HepG2 (cell line): ENCODE measurements around the gene CTRB2. TPM values are rescaled to one million over a fixed set of nuclear protein-coding genes. Genes with fewer than 3 reads are reported as not detected.

Experiments
- MYPOP ChIP-seq: sonication (generic); formaldehyde crosslinking; IDR thresholded peaks from 2 replicates; pipeline ENCODE4 v1.8.1; 2023; ENCODE audit warnings: mild to moderate bottlenecking, moderate library complexity, missing genetic modification reagents
- SAP130 ChIP-seq: IDR thresholded peaks from 2 replicates; pipeline ENCODE4 v1.6.1; 2016; ENCODE audit warnings: low read depth
- ZFP37 ChIP-seq: sonication (generic); formaldehyde crosslinking; IDR thresholded peaks from 2 replicates; pipeline ENCODE4 v1.4.0; 2020; ENCODE audit warnings: missing genetic modification reagents, borderline replicate concordance
- ZNF160 ChIP-seq: sonication (generic); formaldehyde crosslinking; IDR thresholded peaks from 2 replicates; pipeline ENCODE4 v1.8.0; 2022; ENCODE audit warnings: mild to moderate bottlenecking, inconsistent platforms, missing genetic modification reagents
- ZNF253 ChIP-seq: sonication (generic); formaldehyde crosslinking; IDR thresholded peaks from 2 replicates; pipeline ENCODE4 v1.8.0; 2022; ENCODE audit warnings: mild to moderate bottlenecking, missing genetic modification reagents, borderline replicate concordance
- ZNF263 ChIP-seq: sonication (generic); formaldehyde crosslinking; IDR thresholded peaks from 2 replicates; pipeline ENCODE4 v1.4.0; 2020; ENCODE audit warnings: missing genetic modification reagents
- ZNF431 ChIP-seq: sonication (generic); formaldehyde crosslinking; IDR thresholded peaks from 2 replicates; pipeline ENCODE4 v1.9.0; 2022; ENCODE audit warnings: missing genetic modification reagents, low read depth, mild to moderate bottlenecking, borderline replicate concordance
- ZNF691 ChIP-seq: sonication (generic); formaldehyde crosslinking; IDR thresholded peaks from 2 replicates; pipeline ENCODE4 v1.4.0; 2020; ENCODE audit warnings: missing genetic modification reagents, low read depth, mild to moderate bottlenecking, borderline replicate concordance
- ZNF713 ChIP-seq: sonication (generic); formaldehyde crosslinking; IDR thresholded peaks from 2 replicates; pipeline ENCODE4 v1.4.0; 2020; ENCODE audit warnings: mild to moderate bottlenecking, missing genetic modification reagents
- ZXDC ChIP-seq: sonication (generic); formaldehyde crosslinking; IDR thresholded peaks from 2 replicates; pipeline ENCODE4 v1.5.0; 2020; ENCODE audit warnings: mild to moderate bottlenecking, missing genetic modification reagents
- polyA plus RNA-seq, 8 experiments: library from polyadenylated mRNA; depleted of rRNA in 3 of 8; stranded (reverse) in 7 of 8; unstranded in 1 of 8; fragments of >200 nt; fragmentation: Illumina TruSeq in 4 of 8; extraction: Trizol in 4 of 8; gene quantifications; 2 replicates each; pipeline versions ENCODE4 v1.2.1 to v1.2.3, GENCODE V29; 2011 to 2016; ENCODE audit warnings: low read depth in 4 of 8, missing spikeins in 1 of 8, mixed read lengths in 1 of 8; ENCODE audit not compliant: insufficient read depth in 1 of 8
- total RNA-seq, 5 experiments: library from RNA; depleted of rRNA; stranded (reverse); fragments of >200 nt; fragmentation: Illumina TruSeq; extraction: Trizol; gene quantifications; 2 replicates each; pipeline ENCODE4 v1.2.3, GENCODE V29; 2016; ENCODE audit warnings: low read depth in 1 of 5
- TF ChIP-seq, protein P1 (sequence below): sonication (generic); formaldehyde crosslinking; IDR thresholded peaks from 2 replicates; pipeline ENCODE4 v1.4.0; 2020; ENCODE audit warnings: mild to moderate bottlenecking, missing genetic modification reagents, borderline replicate concordance
- TF ChIP-seq, protein P2 (sequence below): sonication (generic); formaldehyde crosslinking; conservative IDR thresholded peaks from 2 replicates; pipeline ENCODE4 v1.4.0; 2020; ENCODE audit warnings: missing genetic modification reagents

Gene CTRB2
- total and polyA plus RNA-seq, 2 of the 13 experiments (the other 11 are each of a cell fraction or from before 2014, with no cell fraction given): 0.13 TPM; not detected in 1

DNA sequence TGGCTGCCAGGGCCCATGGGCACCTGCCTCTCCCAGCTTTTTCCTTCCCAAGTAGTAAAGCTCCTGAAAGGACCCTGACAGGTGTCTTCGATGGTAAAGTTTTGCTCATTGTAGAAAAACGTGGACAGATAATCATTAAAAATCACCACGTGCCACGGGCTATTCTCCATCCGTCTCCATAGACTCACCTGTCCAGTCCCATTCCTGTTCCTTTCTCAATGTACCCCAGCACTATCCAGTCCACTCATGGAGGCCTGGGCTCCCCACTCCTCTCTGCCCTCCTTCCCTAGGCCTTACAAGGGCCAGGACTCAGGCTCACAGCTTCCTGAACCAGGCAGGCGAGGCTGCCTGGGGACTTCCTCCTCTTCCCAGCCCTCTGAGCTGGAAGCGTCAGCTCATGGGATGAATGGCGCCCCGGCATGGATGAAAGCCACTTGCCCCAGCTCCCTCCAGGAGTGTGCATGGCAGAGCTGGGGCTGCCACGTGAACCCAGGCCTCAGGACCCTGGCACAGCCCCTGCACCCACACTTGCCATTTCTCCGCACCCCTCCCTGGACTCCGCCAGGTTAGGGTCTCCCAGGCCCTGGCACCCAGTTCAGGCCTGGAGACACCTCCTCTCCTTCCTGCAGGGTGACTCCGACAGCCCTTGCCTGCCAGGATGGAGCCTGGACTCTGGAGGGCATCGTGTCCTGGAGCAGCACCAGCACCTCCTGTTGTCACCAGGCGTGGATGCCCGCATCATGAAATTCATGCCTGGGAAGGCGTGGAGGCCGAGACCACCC is 20.6 kb upstream of the CTRB2 start (continued):
- TF ChIP-seq, protein P1, sequence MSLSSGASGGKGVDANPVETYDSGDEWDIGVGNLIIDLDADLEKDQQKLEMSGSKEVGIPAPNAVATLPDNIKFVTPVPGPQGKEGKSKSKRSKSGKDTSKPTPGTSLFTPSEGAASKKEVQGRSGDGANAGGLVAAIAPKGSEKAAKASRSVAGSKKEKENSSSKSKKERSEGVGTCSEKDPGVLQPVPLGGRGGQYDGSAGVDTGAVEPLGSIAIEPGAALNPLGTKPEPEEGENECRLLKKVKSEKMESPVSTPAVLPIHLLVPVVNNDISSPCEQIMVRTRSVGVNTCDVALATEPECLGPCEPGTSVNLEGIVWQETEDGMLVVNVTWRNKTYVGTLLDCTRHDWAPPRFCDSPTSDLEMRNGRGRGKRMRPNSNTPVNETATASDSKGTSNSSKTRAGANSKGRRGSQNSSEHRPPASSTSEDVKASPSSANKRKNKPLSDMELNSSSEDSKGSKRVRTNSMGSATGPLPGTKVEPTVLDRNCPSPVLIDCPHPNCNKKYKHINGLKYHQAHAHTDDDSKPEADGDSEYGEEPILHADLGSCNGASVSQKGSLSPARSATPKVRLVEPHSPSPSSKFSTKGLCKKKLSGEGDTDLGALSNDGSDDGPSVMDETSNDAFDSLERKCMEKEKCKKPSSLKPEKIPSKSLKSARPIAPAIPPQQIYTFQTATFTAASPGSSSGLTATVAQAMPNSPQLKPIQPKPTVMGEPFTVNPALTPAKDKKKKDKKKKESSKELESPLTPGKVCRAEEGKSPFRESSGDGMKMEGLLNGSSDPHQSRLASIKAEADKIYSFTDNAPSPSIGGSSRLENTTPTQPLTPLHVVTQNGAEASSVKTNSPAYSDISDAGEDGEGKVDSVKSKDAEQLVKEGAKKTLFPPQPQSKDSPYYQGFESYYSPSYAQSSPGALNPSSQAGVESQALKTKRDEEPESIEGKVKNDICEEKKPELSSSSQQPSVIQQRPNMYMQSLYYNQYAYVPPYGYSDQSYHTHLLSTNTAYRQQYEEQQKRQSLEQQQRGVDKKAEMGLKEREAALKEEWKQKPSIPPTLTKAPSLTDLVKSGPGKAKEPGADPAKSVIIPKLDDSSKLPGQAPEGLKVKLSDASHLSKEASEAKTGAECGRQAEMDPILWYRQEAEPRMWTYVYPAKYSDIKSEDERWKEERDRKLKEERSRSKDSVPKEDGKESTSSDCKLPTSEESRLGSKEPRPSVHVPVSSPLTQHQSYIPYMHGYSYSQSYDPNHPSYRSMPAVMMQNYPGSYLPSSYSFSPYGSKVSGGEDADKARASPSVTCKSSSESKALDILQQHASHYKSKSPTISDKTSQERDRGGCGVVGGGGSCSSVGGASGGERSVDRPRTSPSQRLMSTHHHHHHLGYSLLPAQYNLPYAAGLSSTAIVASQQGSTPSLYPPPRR (CRISPR knock-in tag): no peak
- TF ChIP-seq SAP130 (CRISPR knock-in tag) (no peak), ZNF713 (CRISPR knock-in tag) (no peak), ZNF431 (CRISPR knock-in tag) (no peak), ZFP37 (CRISPR knock-in tag) (no peak), ZNF160 (CRISPR knock-in tag) (no peak), ZXDC (0 out of 2 replicates have a peak, but pooled peaks have one; percentile 34), ZNF253 (CRISPR knock-in tag) (no peak), MYPOP (CRISPR knock-in tag) (no peak), ZNF691 (CRISPR knock-in tag) (no peak), ZNF263 (CRISPR knock-in tag) (no peak)
- TF ChIP-seq, protein P2, sequence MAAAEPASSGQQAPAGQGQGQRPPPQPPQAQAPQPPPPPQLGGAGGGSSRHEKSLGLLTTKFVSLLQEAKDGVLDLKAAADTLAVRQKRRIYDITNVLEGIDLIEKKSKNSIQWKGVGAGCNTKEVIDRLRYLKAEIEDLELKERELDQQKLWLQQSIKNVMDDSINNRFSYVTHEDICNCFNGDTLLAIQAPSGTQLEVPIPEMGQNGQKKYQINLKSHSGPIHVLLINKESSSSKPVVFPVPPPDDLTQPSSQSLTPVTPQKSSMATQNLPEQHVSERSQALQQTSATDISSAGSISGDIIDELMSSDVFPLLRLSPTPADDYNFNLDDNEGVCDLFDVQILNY: no peak
